Fibroblast of the aortic adventitia (primary cell): ENCODE results near the gene ACOT8. TPM values are rescaled to one million over a fixed set of nuclear protein-coding genes. Genes with fewer than 3 reads are reported as not detected.
"Not testable (repeated sequence)": the region's sequence is repeated elsewhere in the genome, so short reads cannot be mapped to it uniquely, and the experiment has no call there.

Source experiments
- DNase-seq: peaks from one replicate; pipeline ENCODE4 v3.0.0-alpha.2; 2010; ENCODE audit warnings: low read depth
- H3K4me3 ChIP-seq: 2 replicates; pipeline ENCODE4 v1.5.1; 2011; ENCODE audit warnings: low read depth, mild to moderate bottlenecking, control low read depth, low read length, moderate library complexity
- total RNA-seq: library from RNA; depleted of rRNA; stranded (reverse); fragments of >200 nt; gene quantifications from 2 replicates; pipeline ENCODE4 v1.2.3, GENCODE V29; 2012; ENCODE audit warnings: low replicate concordance
- TF ChIP-seq, protein P1 (sequence below): IDR thresholded peaks from 2 replicates; pipeline ENCODE4 v1.5.1; 2011; ENCODE audit warnings: mild to moderate bottlenecking, low read length, control low read depth, inconsistent platforms; ENCODE audit not compliant: insufficient read depth

ACOT8 gene
- 17.7 and 25.8 TPM in 2 replicates for total RNA-seq

DNA sequence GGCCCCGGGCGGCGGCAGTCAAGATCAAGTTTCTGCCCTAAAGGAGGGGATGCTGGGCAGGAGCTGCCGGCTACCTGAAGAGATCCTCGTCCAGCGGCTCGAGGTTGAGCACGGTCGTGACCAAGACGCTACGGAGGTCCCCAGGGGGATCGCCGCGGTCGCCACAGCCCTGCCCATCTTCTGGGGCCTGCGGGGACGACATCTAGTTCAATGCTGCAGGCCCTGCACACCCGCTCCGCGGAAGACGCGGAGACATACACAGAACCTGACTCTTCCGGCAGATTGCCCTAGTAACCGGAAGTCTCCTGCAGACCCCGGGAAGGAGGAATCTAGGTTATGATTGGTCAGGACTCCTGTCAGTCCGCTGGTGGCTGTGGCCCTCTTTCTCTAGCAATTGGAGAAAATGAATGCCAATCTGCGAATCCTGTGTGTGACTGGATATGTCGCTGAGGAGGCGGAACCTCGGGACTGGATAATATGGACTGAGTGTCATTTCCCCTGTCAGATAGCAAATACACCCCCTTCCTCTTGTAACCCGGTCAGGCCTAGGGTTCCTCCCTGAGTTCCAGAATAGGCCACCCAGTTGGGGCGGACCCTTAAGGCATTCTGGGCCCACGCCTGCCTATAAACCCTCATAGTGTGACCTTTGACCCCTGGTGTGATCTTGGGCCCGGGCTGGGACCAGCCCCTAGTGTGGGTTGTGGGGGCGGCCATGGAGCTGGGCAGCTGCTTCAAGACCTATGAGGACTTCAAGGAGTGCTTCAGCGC, at the start of gene ACOT8, which contains the start of gene ZSWIM3:
ACOT8 (minus strand) TSS at position 279 of the 768 bp plus-strand sequence; CDS start at position 202, 77 bp downstream.
ZSWIM3 (plus strand) TSS at position 501 of the 768 bp plus-strand sequence; CDS start at position 713, 212 bp downstream.
- TF ChIP-seq, protein P1, sequence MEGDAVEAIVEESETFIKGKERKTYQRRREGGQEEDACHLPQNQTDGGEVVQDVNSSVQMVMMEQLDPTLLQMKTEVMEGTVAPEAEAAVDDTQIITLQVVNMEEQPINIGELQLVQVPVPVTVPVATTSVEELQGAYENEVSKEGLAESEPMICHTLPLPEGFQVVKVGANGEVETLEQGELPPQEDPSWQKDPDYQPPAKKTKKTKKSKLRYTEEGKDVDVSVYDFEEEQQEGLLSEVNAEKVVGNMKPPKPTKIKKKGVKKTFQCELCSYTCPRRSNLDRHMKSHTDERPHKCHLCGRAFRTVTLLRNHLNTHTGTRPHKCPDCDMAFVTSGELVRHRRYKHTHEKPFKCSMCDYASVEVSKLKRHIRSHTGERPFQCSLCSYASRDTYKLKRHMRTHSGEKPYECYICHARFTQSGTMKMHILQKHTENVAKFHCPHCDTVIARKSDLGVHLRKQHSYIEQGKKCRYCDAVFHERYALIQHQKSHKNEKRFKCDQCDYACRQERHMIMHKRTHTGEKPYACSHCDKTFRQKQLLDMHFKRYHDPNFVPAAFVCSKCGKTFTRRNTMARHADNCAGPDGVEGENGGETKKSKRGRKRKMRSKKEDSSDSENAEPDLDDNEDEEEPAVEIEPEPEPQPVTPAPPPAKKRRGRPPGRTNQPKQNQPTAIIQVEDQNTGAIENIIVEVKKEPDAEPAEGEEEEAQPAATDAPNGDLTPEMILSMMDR = no peak
- DNase-seq = peak; percentile 100
- peak within 1 kb of the TSS; percentile 85 for H3K4me3 ChIP-seq

DNA sequence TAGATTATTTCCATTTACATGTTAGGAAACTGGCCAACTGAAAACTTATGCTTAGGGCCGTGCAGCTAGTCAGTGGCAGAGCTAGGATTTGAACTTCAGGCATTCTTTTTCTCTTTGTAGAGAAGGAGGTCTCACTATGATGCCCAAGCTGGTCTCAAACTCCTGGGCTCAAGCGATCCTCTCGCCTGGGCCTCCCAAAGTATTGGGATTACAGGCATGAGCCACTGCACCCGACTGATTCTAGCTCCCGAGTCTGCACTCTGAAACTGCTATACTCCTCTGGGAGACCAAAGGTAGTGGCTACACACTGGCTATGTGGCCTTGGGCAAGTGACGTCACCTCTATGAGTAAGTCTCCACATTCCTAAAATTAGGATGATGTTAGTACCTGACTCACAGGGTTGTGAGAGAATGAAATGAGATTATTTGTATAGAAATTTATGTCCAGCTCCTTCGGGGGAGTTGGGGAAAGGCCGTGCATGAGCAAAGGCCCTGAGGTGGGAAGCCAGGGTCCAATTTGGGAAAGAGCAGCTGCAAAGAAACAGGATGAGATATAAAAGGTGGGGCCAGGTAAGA, 48.4 kb upstream of the ACOT8 start:
- DNase-seq = peak; percentile 75
- H3K4me3 ChIP-seq = no peak overlapping the region
- TF ChIP-seq, protein P1 = no peak

DNA sequence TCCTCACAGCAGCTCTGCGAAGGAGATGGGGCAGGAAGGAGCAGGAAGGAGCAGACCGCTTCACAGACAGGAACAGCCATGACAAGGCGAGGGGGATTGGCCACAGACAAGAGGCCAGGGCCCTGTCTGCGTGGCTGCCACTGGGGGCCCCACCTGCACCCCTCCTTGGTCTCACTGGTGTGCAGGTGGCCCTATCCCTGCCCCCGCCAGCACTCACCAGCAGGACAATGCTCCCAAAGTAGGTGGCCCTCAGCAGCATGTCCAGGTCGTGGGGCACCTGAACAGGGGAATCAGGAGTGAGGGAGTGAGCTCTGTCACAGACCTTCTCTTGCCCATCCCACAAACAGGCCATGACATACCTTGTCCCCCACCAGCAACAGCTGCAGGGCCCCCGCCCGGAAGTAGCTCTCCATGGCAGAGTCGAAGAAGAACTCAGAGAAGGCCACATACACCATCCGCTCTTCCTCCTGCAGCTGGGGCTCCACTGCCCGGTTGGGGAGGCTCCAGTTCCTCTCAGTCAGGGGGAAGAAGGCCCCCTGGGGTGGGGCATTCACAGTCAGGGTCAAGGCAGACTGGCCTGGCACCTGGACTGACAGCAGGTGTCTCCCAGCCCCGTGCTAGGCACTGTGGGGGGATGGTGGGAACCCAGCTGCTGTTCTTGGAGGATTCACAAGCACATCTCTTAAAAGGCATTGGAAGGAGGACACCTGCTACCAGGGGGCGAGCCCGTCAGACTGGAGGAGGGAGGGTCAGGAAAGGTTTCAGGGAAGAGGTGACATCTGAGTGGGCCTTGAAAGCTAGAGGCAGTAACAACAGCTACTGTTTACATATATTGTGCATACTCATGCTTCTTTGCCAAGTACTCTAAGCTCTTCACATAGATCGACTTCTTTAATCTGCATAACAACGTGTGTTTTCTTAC, 47.7 kb upstream of the ACOT8 start:
- no peak for DNase-seq
- TF ChIP-seq, protein P1 = no peak
- no peak overlapping the region for H3K4me3 ChIP-seq

DNA sequence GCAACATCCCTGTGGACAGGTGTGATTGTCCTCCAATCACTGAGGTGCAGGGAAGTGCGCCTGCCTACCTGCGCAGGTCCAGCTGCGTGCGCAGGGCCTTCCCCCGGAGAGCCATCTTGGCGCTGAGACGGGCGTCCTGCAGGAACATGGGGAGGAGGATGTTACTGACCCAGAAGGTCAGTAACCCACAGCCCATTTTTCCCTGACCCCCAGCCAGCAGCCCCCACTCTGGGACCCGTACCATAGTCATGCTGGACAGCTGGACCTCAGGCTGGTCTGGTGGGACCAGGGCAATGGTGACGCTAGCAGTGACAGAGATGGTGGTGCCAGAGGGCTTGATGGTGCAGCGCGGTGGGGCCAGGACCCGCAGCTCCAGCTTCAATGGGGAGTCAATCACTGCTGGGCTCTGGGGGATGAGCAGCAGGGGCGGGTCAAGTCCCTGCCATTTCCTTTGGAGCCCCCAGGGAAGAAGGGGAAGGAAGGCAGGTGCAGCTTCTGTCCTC, 45.1 kb upstream of the ACOT8 start:
- H3K4me3 ChIP-seq = no peak overlapping the region
- no peak for DNase-seq
- TF ChIP-seq, protein P1 = no peak

DNA sequence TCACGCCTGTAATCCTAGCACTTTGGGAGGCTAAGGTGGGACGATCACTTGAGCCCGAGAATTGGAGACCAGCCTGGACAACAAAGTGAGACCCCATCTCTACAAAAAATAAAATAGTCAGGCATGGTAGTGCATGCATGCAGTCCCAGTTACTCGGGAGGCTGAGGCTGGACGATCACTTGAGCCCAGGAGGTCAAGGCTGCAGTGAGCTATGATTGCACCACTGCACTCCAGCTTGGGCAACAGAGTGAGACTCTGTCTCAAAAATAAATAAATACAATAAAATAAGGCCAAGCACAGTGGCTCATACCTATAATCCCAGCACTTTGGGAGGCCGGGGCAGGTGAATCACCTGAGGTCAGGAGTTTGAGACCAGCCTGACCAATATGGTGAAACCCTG, 44.1 kb upstream of the ACOT8 start:
- DNase-seq = not testable (repeated sequence)

DNA sequence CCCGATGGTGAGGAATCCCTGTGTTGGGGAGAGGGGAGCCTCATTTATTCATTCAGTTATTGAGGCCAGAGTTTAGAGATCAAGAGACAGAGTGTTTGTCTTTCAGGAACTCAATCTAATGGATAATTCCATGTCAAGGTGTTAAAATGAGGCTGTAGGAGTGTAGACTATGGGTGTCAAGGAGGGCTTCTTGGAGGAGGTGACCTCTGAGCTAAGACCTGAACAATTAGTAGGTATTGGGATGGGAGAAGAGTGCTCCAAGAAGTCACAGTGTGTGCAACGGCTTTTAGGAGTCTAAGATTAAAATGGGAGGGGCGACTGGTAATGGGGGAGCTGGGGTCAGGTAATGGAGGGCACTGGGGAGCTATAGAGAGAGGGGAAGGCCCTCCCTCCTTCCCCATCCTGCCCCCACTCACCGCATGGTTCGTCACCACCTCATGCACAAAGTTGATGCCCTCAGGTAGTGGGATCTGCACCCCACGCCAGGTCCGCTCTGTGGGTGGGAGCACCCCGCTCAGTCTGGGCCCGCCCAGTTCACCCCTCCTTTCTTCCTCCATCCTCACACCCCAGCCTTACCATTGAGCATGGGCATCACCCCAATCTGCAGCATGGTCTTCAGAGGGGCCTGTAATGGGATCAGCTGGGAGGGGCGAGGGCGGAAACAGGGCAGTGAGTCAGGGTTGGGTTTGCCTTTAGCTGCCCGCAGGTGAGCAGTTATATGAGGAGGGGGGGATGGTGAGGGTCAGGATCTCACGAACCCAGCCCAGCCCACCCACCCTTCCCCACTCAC, 42.0 kb upstream of the ACOT8 start:
- no peak for DNase-seq
- TF ChIP-seq, protein P1 = no peak
- H3K4me3 ChIP-seq = no peak overlapping the region

More for the DNA sequence above, 44.1 kb upstream of the ACOT8 start:
- H3K4me3 ChIP-seq = not testable (repeated sequence)
